Skeletal muscle tissue (tissue), 4 donors: ENCODE measurements around the gene SEMA4D. TPM values are rescaled to one million over a fixed set of nuclear protein-coding genes. Genes with fewer than 3 reads are reported as not detected.

Experiments used
- H3K27ac ChIP-seq: one replicate; pipeline ENCODE4 v1.7.0; 2013; ENCODE audit warnings: mild to moderate bottlenecking, low read depth, low read length, inconsistent platforms
- H3K27me3 ChIP-seq, 3 donors: one replicate each; pipeline ENCODE4 v1.7.0; 2013; ENCODE audit warnings: low read length in 3 of 3; ENCODE audit not compliant: control insufficient read depth in 3 of 3, insufficient read depth in 3 of 3
- H3K36me3 ChIP-seq, 3 donors: one replicate each; pipeline ENCODE4 v1.7.0; 2013; ENCODE audit warnings: low read length in 3 of 3; ENCODE audit not compliant: control insufficient read depth in 3 of 3, insufficient read depth in 3 of 3
- H3K4me1 ChIP-seq, 3 donors: one replicate each; pipeline ENCODE4 v1.7.0; 2013; ENCODE audit warnings: low read length in 3 of 3, mild to moderate bottlenecking in 3 of 3; ENCODE audit not compliant: control insufficient read depth in 3 of 3, insufficient read depth in 3 of 3
- H3K4me3 ChIP-seq, 3 donors: one replicate each; pipeline ENCODE4 v1.7.0; 2013; ENCODE audit warnings: low read length in 3 of 3
- H3K9ac ChIP-seq, 3 donors: one replicate each; pipeline ENCODE4 v1.7.0; 2013; ENCODE audit warnings: low read length in 3 of 3, mild to moderate bottlenecking in 3 of 3, moderate library complexity in 2 of 3, low read depth in 1 of 3
- H3K9me3 ChIP-seq, 3 donors: one replicate each; pipeline ENCODE4 v1.7.0; 2013; ENCODE audit warnings: low read length in 3 of 3; ENCODE audit not compliant: control insufficient read depth in 3 of 3
- total RNA-seq: library from RNA; depleted of rRNA; stranded (reverse); fragments of >200 nt; gene quantifications from one replicate; pipeline ENCODE4 v1.2.3, GENCODE V29; 2014
- donor health status: Osteomylitis.

SEMA4D gene
- total RNA-seq, 1 donor from 2014 or later = 14.6 TPM

- Histone ChIP-seq H3K36me3 (peaks cover 40 to 50% (median 44%) of the 10 kb centered on the region in 3 donors), H3K4me1 (peaks cover 0 to 3% (median 0%) of the 10 kb centered on the region in 3 donors)
Observed at GRCh38 chr9:89400403-89401116, 97.4 kb downstream of the SEMA4D start.

GRCh38 chr9:89398621-89399020 is 99.3 kb downstream of the SEMA4D start:
- H3K36me3 ChIP-seq = peaks cover 40 to 56% (median 43%) of the 10 kb centered on the region in 3 donors
- no peak overlapping the region for H3K4me3 ChIP-seq
- H3K27ac ChIP-seq = no peak overlapping the region
- H3K4me1 ChIP-seq = peaks cover 0 to 2% (median 0%) of the 10 kb centered on the region in 3 donors
- no peaks in the 10 kb centered on the region for H3K27me3 ChIP-seq
- no peak overlapping the region for H3K9ac ChIP-seq
- no peaks in the 10 kb centered on the region for H3K9me3 ChIP-seq

More at GRCh38 chr9:89400403-89401116, 97.4 kb downstream of the SEMA4D start:
- no peaks in the 10 kb centered on the region for H3K27me3 ChIP-seq
- H3K27ac ChIP-seq = no peak overlapping the region
- no peaks in the 10 kb centered on the region for H3K9me3 ChIP-seq
- no peak overlapping the region for H3K9ac ChIP-seq
- no peak overlapping the region for H3K4me3 ChIP-seq

GRCh38 chr9:89397471-89397870 is 100.4 kb downstream of the SEMA4D start:
- H3K9me3 ChIP-seq = no peaks in the 10 kb centered on the region
- H3K36me3 ChIP-seq = peaks cover 40 to 65% (median 46%) of the 10 kb centered on the region in 3 donors
- H3K4me1 ChIP-seq = peaks cover 0 to 2% (median 0%) of the 10 kb centered on the region in 3 donors
- H3K4me3 ChIP-seq = no peak overlapping the region
- H3K9ac ChIP-seq = no peak overlapping the region
- H3K27me3 ChIP-seq = no peaks in the 10 kb centered on the region
- H3K27ac ChIP-seq = no peak overlapping the region

GRCh38 chr9:89395931-89396710 is 101.8 kb downstream of the SEMA4D start:
- H3K4me3 ChIP-seq = no peak overlapping the region
- peaks cover 44 to 68% (median 49%) of the 10 kb centered on the region in 3 donors for H3K36me3 ChIP-seq
- no peaks in the 10 kb centered on the region for H3K9me3 ChIP-seq
- no peak overlapping the region for H3K9ac ChIP-seq
- no peak overlapping the region for H3K27ac ChIP-seq
- no peaks in the 10 kb centered on the region for H3K27me3 ChIP-seq
- peaks cover 0 to 2% (median under 1%) of the 10 kb centered on the region in 3 donors for H3K4me1 ChIP-seq

GRCh38 chr9:89394412-89394811 is 103.5 kb downstream of the SEMA4D start:
- Histone ChIP-seq H3K27ac (no peak overlapping the region), H3K4me1 (peaks cover 0 to 7% (median 2%) of the 10 kb centered on the region in 3 donors), H3K27me3 (no peaks in the 10 kb centered on the region), H3K9ac (no peak overlapping the region), H3K9me3 (no peaks in the 10 kb centered on the region), H3K36me3 (peaks cover 55 to 81% (median 61%) of the 10 kb centered on the region in 3 donors), H3K4me3 (no peak overlapping the region)

GRCh38 chr9:89391585-89391984 is 106.3 kb downstream of the SEMA4D start:
- H3K36me3 ChIP-seq = peaks cover 57 to 74% (median 59%) of the 10 kb centered on the region in 3 donors
- no peak overlapping the region for H3K4me3 ChIP-seq
- H3K27ac ChIP-seq = no peak overlapping the region
- H3K27me3 ChIP-seq = no peaks in the 10 kb centered on the region
- H3K9ac ChIP-seq = peak overlapping the region in 1 of 3 donors; percentile 19
- no peaks in the 10 kb centered on the region for H3K9me3 ChIP-seq
- H3K4me1 ChIP-seq = peaks cover 19 to 28% (median 20%) of the 10 kb centered on the region in 3 donors

GRCh38 chr9:89390578-89391116 is 107.3 kb downstream of the SEMA4D start:
- peaks cover 26 to 35% (median 27%) of the 10 kb centered on the region in 3 donors for H3K4me1 ChIP-seq
- H3K9me3 ChIP-seq = no peaks in the 10 kb centered on the region
- H3K4me3 ChIP-seq = no peak overlapping the region
- peaks cover 55 to 72% (median 55%) of the 10 kb centered on the region in 3 donors for H3K36me3 ChIP-seq
- H3K27ac ChIP-seq = no peak overlapping the region
- no peaks in the 10 kb centered on the region for H3K27me3 ChIP-seq
- H3K9ac ChIP-seq = no peak overlapping the region

- Histone ChIP-seq H3K9ac (no peak overlapping the region), H3K36me3 (peaks cover 55 to 72% (median 57%) of the 10 kb centered on the region in 3 donors), H3K4me3 (no peak overlapping the region), H3K9me3 (no peaks in the 10 kb centered on the region), H3K27ac (no peak overlapping the region), H3K27me3 (no peaks in the 10 kb centered on the region), H3K4me1 (peaks cover 26 to 35% (median 27%) of the 10 kb centered on the region in 3 donors)
Observed at GRCh38 chr9:89390068-89390555, 107.8 kb downstream of the SEMA4D start.

GRCh38 chr9:89388868-89389177 is 109.1 kb downstream of the SEMA4D start:
- H3K27ac ChIP-seq = no peak overlapping the region
- H3K27me3 ChIP-seq = no peaks in the 10 kb centered on the region
- no peak overlapping the region for H3K9ac ChIP-seq

More at GRCh38 chr9:89388868-89389177, 109.1 kb downstream of the SEMA4D start:
- peaks cover 26 to 35% (median 27%) of the 10 kb centered on the region in 3 donors for H3K4me1 ChIP-seq
- no peaks in the 10 kb centered on the region for H3K9me3 ChIP-seq
- no peak overlapping the region for H3K4me3 ChIP-seq
- peaks cover 57 to 72% (median 66%) of the 10 kb centered on the region in 3 donors for H3K36me3 ChIP-seq
